Vagina (tissue), 2 donors: Measurements from ENCODE around the gene SLC25A48. TPM values are rescaled to one million over a fixed set of nuclear protein-coding genes. Genes with fewer than 3 reads are reported as not detected.
"Not testable (repeated sequence)": the region's sequence is repeated elsewhere in the genome, so short reads cannot be mapped to it uniquely, and the experiment has no call there.

Source experiments
- DNase-seq, 2 donors: peaks; one replicate each; pipeline ENCODE4 v3.0.0-alpha.2; 2017; ENCODE audit errors: extremely low spot score in 2 of 2
- H3K27ac ChIP-seq: fragments of 200-600 bp; sonication (generic); one replicate; pipeline ENCODE4 v1.5.1; 2019
- H3K27me3 ChIP-seq: fragments of 200-600 bp; sonication (generic); one replicate; pipeline ENCODE4 v1.5.1; 2019
- H3K36me3 ChIP-seq, 2 donors: fragments of 200-600 bp; sonication (generic); one replicate each; pipeline ENCODE4 v1.5.1; 2017 to 2019
- H3K4me1 ChIP-seq: fragments of 200-600 bp; sonication (generic); one replicate; pipeline ENCODE4 v1.5.1; 2019
- H3K4me3 ChIP-seq, 2 donors: fragments of 200-600 bp; sonication (generic); 1 replicate in 1 of 2; 2 replicates in 1 of 2; pipeline ENCODE4 v1.5.1; 2016 to 2019
- H3K9me3 ChIP-seq: fragments of 200-600 bp; sonication (generic); one replicate; pipeline ENCODE4 v1.5.1; 2019
- CTCF ChIP-seq, 3 experiments: fragments of 450-650 bp in 2 of 3; fragments of 200-600 bp in 1 of 3; sonication (generic) in 1 of 3; IDR thresholded peaks; one replicate each; pipeline ENCODE4 v1.5.1; 2017 to 2019; ENCODE audit warnings: antibody characterized with exemption in 3 of 3, mild to moderate bottlenecking in 2 of 3, moderate library complexity in 2 of 3
- POLR2A ChIP-seq, 2 donors: fragments of 450-650 bp; IDR thresholded peaks; one replicate each; pipeline ENCODE4 v1.6.1; 2017; ENCODE audit warnings: antibody characterized with exemption in 2 of 2, mild to moderate bottlenecking in 2 of 2, moderate library complexity in 2 of 2
- POLR2AphosphoS5 ChIP-seq, 2 donors: sonication (generic); formaldehyde crosslinking; IDR thresholded peaks; one replicate each; pipeline ENCODE4 v1.9.0; 2017; ENCODE audit warnings: antibody characterized with exemption in 2 of 2, mild to moderate bottlenecking in 2 of 2, low read depth in 1 of 2; ENCODE audit not compliant: insufficient read depth in 1 of 2
- intact Hi-C: fragments of 100-400 bp; cut with DNase I; formaldehyde crosslinking; loops from one replicate; pipeline ENCODE4 v1.15.1; 2023
- total RNA-seq: library from RNA; depleted of rRNA; stranded (reverse); fragments of >200 nt; gene quantifications from one replicate; pipeline ENCODE4 v1.2.3, GENCODE V29; 2016

The SLC25A48 gene
- total RNA-seq, 1 donor from 2014 or later, result 0.49 TPM

- Histone ChIP-seq H3K4me1 (peaks cover 10% of the 10 kb centered on the region), H3K4me3 (no peak overlapping the region), H3K27ac (no peak overlapping the region), H3K9me3 (no peaks in the 10 kb centered on the region), H3K27me3 (no peaks in the 10 kb centered on the region), H3K36me3 (no peaks in the 10 kb centered on the region)
- TF ChIP-seq POLR2AphosphoS5 (IDR thresholded peaks at IDR 0.05; ENCODE audit: insufficient read depth in 1 of 2, low read depth in 1 of 2) (no peak), CTCF (IDR thresholded peaks at IDR 0.05) (no peak), POLR2A (IDR thresholded peaks at IDR 0.05) (no peak)
- intact Hi-C loops, result no loop called here
- DNase-seq, result peak; percentile 71 to 93
Observed at GRCh38 chr5:135832941-135833920, 1.2 kb upstream of the SLC25A48 start.

GRCh38 chr5:135833961-135834638 is 363 bp upstream of the SLC25A48 start:
- DNase-seq, result peak; percentile 76 to 77
- H3K27me3 ChIP-seq, result no peaks in the 10 kb centered on the region
- intact Hi-C loops, result no loop called here
- no peak overlapping the region for H3K27ac ChIP-seq
- no peaks in the 10 kb centered on the region for H3K9me3 ChIP-seq
- no peaks in the 10 kb centered on the region for H3K36me3 ChIP-seq
- H3K4me1 ChIP-seq, result peaks cover 10% of the 10 kb centered on the region
- TF ChIP-seq POLR2AphosphoS5 (IDR thresholded peaks at IDR 0.05; ENCODE audit: insufficient read depth in 1 of 2, low read depth in 1 of 2), result no peak
- TF ChIP-seq POLR2A (IDR thresholded peaks at IDR 0.05), result no peak
- TF ChIP-seq CTCF (IDR thresholded peaks at IDR 0.05), result no peak
- peak overlapping the region; percentile 27 to 33 for H3K4me3 ChIP-seq

GRCh38 chr5:135835766-135836165 is 1.3 kb downstream of the SLC25A48 start:
- intact Hi-C loops, result no loop called here
- Histone ChIP-seq H3K9me3 (no peaks in the 10 kb centered on the region), H3K4me3 (no peak overlapping the region), H3K27me3 (no peaks in the 10 kb centered on the region), H3K27ac (no peak overlapping the region), H3K36me3 (no peaks in the 10 kb centered on the region), H3K4me1 (peaks cover 10% of the 10 kb centered on the region)
- TF ChIP-seq CTCF (IDR thresholded peaks at IDR 0.05) (no peak), POLR2AphosphoS5 (IDR thresholded peaks at IDR 0.05; ENCODE audit: insufficient read depth in 1 of 2, low read depth in 1 of 2) (no peak), POLR2A (IDR thresholded peaks at IDR 0.05) (no peak)
- peak; percentile 27 to 74 for DNase-seq

- H3K27me3 ChIP-seq, H3K36me3 ChIP-seq, H3K9me3 ChIP-seq, intact Hi-C loops, H3K4me3 ChIP-seq, H3K4me1 ChIP-seq, H3K27ac ChIP-seq: not testable (repeated sequence)
- DNase-seq, result peak; percentile 14 to 22
Observed at GRCh38 chr5:135838395-135838794, 3.9 kb downstream of the SLC25A48 start.

GRCh38 chr5:135839566-135839965 is 5.1 kb downstream of the SLC25A48 start:
- intact Hi-C loops, result no loop called here
- no peaks in the 10 kb centered on the region for H3K36me3 ChIP-seq

More at GRCh38 chr5:135839566-135839965, 5.1 kb downstream of the SLC25A48 start:
- H3K27me3 ChIP-seq, result no peaks in the 10 kb centered on the region
- no peak overlapping the region for H3K4me3 ChIP-seq
- TF ChIP-seq POLR2A (IDR thresholded peaks at IDR 0.05), result no peak
- no peak for TF ChIP-seq CTCF (IDR thresholded peaks at IDR 0.05)
- TF ChIP-seq POLR2AphosphoS5 (IDR thresholded peaks at IDR 0.05; ENCODE audit: insufficient read depth in 1 of 2, low read depth in 1 of 2), result no peak
- no peak overlapping the region for H3K27ac ChIP-seq
- H3K4me1 ChIP-seq, result peaks cover 8% of the 10 kb centered on the region
- peak; percentile 25 to 44 for DNase-seq
- no peaks in the 10 kb centered on the region for H3K9me3 ChIP-seq
